DMS153 (cell line): Measurements from ENCODE around the gene JMJD6.

Experiments used
- DNase-seq: peaks from one replicate; lab custom pipeline; 2025; lab: John Stamatoyannopoulos, UW

JMJD6 gene

DNA sequence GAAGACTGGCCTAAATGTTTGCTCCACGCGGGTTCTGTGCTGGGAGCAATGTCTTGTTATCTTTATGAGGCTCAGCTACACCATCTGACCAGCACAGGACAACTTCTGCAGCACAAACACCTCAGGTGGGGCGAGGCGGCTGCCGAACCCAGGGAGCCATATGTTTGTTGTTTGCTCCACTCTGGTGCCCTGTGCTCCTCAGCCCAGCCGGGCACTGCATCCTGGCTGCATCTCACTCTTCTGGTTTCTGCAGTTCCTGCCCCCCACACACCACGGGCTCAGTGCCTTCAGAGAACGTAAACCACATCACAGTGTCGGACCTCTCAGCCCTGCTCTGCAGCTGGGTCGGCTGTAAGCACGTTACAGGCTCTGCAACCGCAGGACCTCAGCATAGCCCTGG lies 48.1 kb downstream of the JMJD6 start:
- DNase-seq = no peak

DNA sequence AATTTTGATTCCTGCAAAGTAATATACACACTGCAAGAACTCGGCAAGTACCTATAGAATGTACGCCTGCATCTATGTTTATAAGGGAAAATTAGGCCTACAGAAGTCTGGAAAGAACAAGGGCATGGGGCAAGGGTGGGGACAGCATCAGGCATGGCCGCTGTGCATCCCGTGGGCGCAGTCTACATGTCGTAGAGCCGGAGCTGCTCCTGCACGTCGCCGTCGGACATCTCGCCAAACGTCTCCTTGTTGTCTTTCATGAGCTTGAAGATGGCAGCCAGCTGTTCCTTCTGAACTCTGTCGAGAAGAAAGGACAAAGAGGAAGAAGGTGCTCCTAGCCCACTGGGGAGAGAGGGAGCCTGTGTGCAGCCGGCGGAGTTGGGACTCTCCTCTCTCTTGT lies 49.0 kb downstream of the JMJD6 start:
- DNase-seq = no peak

DNA sequence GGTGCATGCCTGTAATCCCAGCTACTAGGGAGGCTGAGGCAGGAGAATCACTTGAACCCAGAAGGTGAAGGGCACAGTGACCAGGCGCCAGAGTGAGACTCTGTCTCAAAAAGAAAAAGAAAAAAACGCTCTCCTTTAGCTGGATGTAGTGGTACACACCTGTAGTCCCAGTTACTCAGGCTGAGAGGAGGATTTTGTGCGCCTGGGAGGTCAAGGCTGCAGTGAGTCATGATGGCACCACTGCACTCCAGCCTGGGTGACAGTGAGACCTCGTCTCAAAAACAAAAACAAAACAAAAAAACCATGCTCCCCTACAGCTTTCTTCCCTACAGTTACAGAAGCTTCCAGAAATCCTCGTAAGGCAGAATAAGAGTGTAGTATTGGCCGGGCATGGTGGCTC lies 49.8 kb downstream of the JMJD6 start:
- no peak for DNase-seq

DNA sequence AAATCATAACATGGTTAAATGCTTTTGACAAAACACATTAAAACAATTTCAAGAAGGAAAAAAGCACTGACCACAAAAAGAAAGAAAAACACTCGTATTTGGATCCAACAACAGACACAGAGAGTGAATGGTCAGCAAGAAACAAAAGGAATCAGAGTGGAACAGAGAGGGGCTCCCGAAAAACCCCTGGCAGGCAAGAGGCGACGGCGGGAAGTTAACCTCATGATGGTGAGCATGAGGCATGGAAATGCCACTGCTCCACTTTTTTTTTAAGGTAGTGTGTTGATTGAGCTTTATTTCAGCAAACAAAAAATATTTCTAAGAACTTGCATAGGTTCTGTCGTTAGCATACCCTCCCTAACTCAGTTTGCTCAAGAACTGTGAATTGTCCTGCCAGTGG lies 50.8 kb downstream of the JMJD6 start:
- DNase-seq = no peak

DNA sequence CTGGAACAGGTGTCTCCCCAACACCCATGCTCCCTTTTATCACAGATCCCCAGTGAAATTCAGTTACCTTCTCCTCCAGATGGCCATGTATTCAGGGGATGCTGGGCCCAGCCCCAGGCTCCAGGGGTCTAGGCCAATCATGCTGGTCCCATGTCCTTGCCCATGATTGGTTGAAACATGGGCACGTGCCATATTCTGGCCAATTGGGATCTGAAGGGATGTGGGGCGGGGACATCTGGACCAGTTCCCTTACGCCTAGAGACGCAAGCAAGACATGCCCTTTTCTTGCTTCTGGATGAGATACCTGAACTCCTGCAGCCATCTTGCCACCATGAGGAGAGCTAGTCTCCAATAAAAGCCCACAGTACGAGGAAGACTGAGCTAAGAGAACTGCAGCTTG lies 51.8 kb downstream of the JMJD6 start:
- DNase-seq = no peak

DNA sequence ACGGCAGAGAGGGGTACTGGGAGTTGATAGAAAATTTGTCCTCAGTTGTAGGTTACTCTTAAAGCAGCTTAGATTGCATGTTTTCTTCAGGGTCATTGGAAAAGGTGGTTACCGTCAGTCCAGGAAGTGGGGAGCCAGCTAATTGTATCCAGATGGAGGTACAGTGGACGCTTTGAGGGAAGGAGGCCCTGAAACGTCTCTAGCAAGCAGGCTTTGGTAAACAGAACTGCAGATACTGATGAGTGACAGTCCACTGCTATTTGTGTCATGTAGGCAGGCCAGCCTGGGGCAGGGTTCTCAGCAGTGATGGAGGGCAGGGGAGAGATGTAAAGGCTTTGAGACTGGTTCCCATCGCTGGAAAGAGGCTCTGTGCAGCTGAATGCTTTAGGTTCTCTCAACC lies 52.7 kb downstream of the JMJD6 start:
- no peak for DNase-seq

GRCh38 chr17:76672892-76673291 lies 53.5 kb downstream of the JMJD6 start:
- DNase-seq = no peak

GRCh38 chr17:76672270-76672851 lies 54.0 kb downstream of the JMJD6 start:
- DNase-seq = no peak

- DNase-seq = no peak
These were observed 54.5 kb downstream of the JMJD6 start for GRCh38 chr17:76671912-76672262.

- peak; percentile 99 for DNase-seq
These were observed 55.1 kb downstream of the JMJD6 start for GRCh38 chr17:76671123-76671911.

GRCh38 chr17:76670718-76671122 lies 55.7 kb downstream of the JMJD6 start:
- no peak for DNase-seq

- no peak for DNase-seq
These were observed 56.2 kb downstream of the JMJD6 start for GRCh38 chr17:76670020-76670717.
